Spinal cord (tissue), 10 donors: Measurements from ENCODE around the gene P2RX7. TPM values are rescaled to one million over a fixed set of nuclear protein-coding genes. Genes with fewer than 3 reads are reported as not detected.

ENCODE experiments used
- DNase-seq, 6 donors: peaks; one replicate each; pipeline versions ENCODE4 v3.0.0 to v3.0.0-alpha.2; 2013 to 2015; ENCODE audit warnings: low spot score in 6 of 6, low read depth in 4 of 6
- H3K27ac ChIP-seq: one replicate; pipeline ENCODE4 v1.5.1; 2013; ENCODE audit warnings: low read depth, low read length, control low read depth
- H3K27me3 ChIP-seq: one replicate; pipeline ENCODE4 v1.6.1; 2013; ENCODE audit warnings: low read length; ENCODE audit not compliant: control insufficient read depth, insufficient read depth
- H3K36me3 ChIP-seq: one replicate; pipeline ENCODE4 v1.6.1; 2013; ENCODE audit warnings: low read length; ENCODE audit not compliant: control insufficient read depth, insufficient read depth
- H3K4me1 ChIP-seq: one replicate; pipeline ENCODE4 v1.6.1; 2013; ENCODE audit warnings: low read length; ENCODE audit not compliant: control insufficient read depth, insufficient read depth
- H3K4me3 ChIP-seq: one replicate; pipeline ENCODE4 v1.5.1; 2013; ENCODE audit warnings: low read depth, low read length, control low read depth
- H3K9me3 ChIP-seq: one replicate; pipeline ENCODE4 v1.6.1; 2013; ENCODE audit warnings: low read length; ENCODE audit not compliant: control insufficient read depth, insufficient read depth
- WGBS: methylation state at CpG from one replicate; pipeline ENCODE4 v1.1.5; 2013; ENCODE audit warnings: missing lambda C conversion rate; ENCODE audit not compliant: insufficient coverage; 5-methylcytosine and 5-hydroxymethylcytosine counted together
- polyA plus RNA-seq, 2 donors: library from polyadenylated mRNA; unstranded; fragments of 120-200 nt; gene quantifications; one replicate each; pipeline ENCODE4 v1.2.1, GENCODE V29; 2013; ENCODE audit not compliant: insufficient read length in 2 of 2
- total RNA-seq, 2 donors: library from RNA; depleted of rRNA in 1 of 2; stranded (reverse); fragments of 120-200 nt in 1 of 2; fragments of >200 nt in 1 of 2; gene quantifications; one replicate each; pipeline versions ENCODE4 v1.2.3 to v1.2.4, GENCODE V29; 2013 to 2014
- donor health status: healthy.

The P2RX7 gene
- total and polyA plus RNA-seq, 4 donors, result 8.7 to 19.9 (median 17.4) TPM

- Histone ChIP-seq H3K9me3 (no peaks in the 10 kb centered on the region), H3K4me1 (peaks cover 4% of the 10 kb centered on the region)
- WGBS, result 88% methylated on average over 9 of the region's 10 CpGs
These were observed 42.8 kb upstream of the P2RX7 start for GRCh38 chr12:121089813-121090430.

DNA sequence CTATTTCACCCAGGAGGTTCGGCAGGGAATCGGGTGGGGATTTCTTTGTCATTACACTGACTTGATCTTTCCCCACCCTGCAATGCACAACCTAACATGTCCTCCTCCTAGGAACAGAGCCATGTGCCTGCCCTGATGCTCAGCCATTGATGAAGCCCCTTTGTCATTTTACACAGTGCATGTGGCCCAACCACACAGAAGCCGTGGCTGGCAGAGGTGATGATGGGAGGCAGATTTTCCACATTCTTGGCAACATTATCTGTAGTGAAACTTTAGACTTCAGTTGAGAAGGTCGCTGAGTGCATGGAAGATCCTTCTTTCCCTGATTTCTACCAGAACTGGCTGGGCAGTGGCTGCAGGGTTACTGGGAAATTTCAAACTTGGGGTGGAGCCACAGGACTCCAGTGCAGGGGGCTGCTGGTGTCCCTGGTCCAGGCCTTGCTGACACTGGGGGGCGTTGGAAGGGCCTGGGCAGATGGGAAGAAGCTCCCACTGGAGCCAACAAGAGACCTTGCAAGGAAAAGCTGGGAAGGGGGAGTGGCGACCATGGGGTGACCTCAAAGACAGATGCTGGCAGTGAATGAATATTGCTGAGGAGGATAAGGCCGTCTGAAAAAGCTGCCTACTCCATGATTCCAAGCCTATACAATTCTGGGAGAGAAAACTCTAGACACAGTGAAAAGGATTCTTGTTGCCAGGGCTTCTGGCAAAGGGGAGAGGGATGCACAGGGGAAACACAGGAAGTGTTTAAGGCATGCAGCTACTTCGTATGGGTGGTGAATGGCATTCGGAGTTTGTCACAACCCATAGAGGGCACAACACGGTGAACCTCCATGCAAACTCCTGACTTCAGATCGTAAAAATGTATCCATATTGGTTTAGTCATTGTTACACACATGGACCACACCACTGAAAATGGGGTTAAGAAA lies 41.8 kb upstream of the P2RX7 start:
- no peaks in the 10 kb centered on the region for H3K9me3 ChIP-seq
- H3K27ac ChIP-seq, result no peak overlapping the region
- peaks cover 8% of the 10 kb centered on the region for H3K4me1 ChIP-seq
- 61% methylated on average over 6 of the region's 11 CpGs for WGBS
- DNase-seq, result peak in 1 of 6 donors; percentile 22
- H3K27me3 ChIP-seq, result no peaks in the 10 kb centered on the region
- H3K36me3 ChIP-seq, result no peaks in the 10 kb centered on the region
- no peak overlapping the region for H3K4me3 ChIP-seq

More at GRCh38 chr12:121089813-121090430, 42.8 kb upstream of the P2RX7 start:
- Histone ChIP-seq H3K36me3 (no peaks in the 10 kb centered on the region), H3K27me3 (no peaks in the 10 kb centered on the region), H3K27ac (no peak overlapping the region), H3K4me3 (no peak overlapping the region)
- no peak for DNase-seq

DNA sequence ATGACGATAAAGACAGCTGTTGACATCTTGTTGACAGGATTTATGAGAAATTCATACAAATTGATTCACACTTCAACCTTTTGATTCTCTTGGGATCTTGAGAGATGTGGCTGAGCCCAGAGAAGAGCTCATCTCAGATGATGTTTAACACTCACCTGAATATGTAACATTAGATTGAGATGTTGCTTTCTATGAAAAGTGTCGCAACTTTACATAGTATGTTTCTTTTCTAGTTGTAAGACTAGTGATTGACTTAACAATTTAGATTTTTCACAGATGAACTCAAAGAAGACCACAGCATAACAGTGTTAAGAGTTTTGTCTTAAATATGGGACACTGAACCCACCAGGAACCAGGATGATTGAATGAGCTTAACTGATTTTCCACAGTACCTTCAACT lies 40.6 kb upstream of the P2RX7 start:
- Histone ChIP-seq H3K4me3 (no peak overlapping the region), H3K4me1 (peaks cover 12% of the 10 kb centered on the region), H3K27me3 (no peaks in the 10 kb centered on the region), H3K9me3 (no peaks in the 10 kb centered on the region), H3K36me3 (no peaks in the 10 kb centered on the region), H3K27ac (no peak overlapping the region)
- no peak for DNase-seq
- 100% methylated on average over 1 of the region's 2 CpGs for WGBS

DNA sequence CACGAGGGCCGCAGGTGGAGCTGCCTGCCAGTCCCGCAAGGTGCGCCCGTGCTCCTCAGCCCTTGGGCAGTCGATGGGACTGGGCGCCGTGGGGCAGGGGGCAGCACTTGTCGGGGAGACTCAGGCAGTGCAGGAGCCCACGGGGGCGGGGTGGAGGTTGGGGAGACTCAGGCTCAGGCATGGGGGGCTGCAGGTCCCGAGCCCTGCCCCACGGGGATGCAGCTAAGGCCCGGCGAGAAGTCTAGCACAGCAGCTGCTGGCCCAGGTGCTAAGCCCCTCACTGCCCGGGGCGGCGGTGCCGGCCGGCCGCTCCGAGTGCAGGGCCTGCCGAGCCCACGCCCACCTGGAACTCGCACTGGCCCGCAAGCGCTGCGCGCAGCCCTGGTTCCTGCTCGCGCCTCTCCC lies 39.2 kb upstream of the P2RX7 start:
- Histone ChIP-seq H3K27me3 (no peaks in the 10 kb centered on the region), H3K4me3 (no peak overlapping the region), H3K9me3 (no peaks in the 10 kb centered on the region), H3K36me3 (no peaks in the 10 kb centered on the region), H3K4me1 (peaks cover 12% of the 10 kb centered on the region), H3K27ac (no peak overlapping the region)
- WGBS, result 98% methylated on average over 29 of the region's 31 CpGs
- DNase-seq, result no peak

GRCh38 chr12:121095544-121096198 lies 37.0 kb upstream of the P2RX7 start:
- no peaks in the 10 kb centered on the region for H3K9me3 ChIP-seq
- H3K27ac ChIP-seq, result no peak overlapping the region
- peaks cover 11% of the 10 kb centered on the region for H3K4me1 ChIP-seq
- WGBS, result 10% methylated on average over 33 of the region's 33 CpGs
- H3K4me3 ChIP-seq, result peak overlapping the region; percentile 27
- no peaks in the 10 kb centered on the region for H3K27me3 ChIP-seq
- peak in 5 of 6 donors; percentile 31 to 90 (median 53) for DNase-seq
- H3K36me3 ChIP-seq, result no peaks in the 10 kb centered on the region

GRCh38 chr12:121096199-121096798 lies 36.4 kb upstream of the P2RX7 start:
- Histone ChIP-seq H3K27ac (no peak overlapping the region), H3K36me3 (no peaks in the 10 kb centered on the region), H3K4me1 (peaks cover 8% of the 10 kb centered on the region), H3K4me3 (peak overlapping the region; percentile 27), H3K9me3 (no peaks in the 10 kb centered on the region), H3K27me3 (no peaks in the 10 kb centered on the region)
- WGBS, result 48% methylated on average over 5 of the region's 11 CpGs
- no peak for DNase-seq

DNA sequence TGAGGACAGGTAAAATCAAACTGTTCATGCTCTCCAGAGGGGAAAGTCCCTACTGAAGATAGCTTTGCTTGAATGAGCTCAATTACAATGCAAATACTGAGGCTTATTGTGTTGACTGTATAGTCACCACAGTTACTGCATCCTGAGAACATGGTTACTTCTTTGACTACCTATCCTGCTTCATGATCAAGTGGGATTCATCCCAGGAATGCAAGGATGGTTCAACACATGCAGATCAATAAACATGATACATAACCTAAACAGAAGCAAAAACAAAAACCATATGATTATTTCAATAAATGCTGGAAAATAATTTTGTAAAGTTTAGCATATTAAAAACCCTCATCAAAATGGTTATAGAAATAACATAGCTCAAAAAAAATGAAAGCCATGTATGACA lies 32.9 kb upstream of the P2RX7 start:
- no peak for DNase-seq
- no peak overlapping the region for H3K4me3 ChIP-seq
- no peaks in the 10 kb centered on the region for H3K36me3 ChIP-seq
- H3K9me3 ChIP-seq, result no peaks in the 10 kb centered on the region
- no peaks in the 10 kb centered on the region for H3K27me3 ChIP-seq
- H3K27ac ChIP-seq, result no peak overlapping the region
- peaks cover 8% of the 10 kb centered on the region for H3K4me1 ChIP-seq

DNA sequence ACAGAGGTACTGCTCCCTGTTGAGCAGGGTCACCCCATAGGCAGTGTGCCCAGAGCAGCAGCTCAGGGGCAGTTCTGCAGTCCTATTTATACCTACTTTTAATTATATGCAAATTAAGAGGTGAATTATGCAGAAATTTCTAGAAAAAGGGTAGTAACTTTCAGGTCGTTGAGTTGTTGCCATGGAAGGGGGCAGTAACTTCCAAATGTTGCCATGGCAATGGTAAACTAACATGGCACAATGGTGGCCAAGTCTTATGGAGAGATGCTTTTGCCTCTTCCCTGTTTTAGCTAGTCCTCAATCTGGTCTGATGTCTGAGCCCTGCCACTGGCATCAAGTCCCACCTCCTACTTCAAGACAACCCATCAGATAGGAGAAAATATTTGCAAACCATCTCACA lies 30.4 kb upstream of the P2RX7 start:
- no peak for DNase-seq
- Histone ChIP-seq H3K36me3 (no peaks in the 10 kb centered on the region), H3K4me3 (no peak overlapping the region), H3K9me3 (no peaks in the 10 kb centered on the region), H3K27me3 (no peaks in the 10 kb centered on the region), H3K4me1 (no peaks in the 10 kb centered on the region), H3K27ac (no peak overlapping the region)
- 0% methylated on average over 1 of the region's 1 CpG for WGBS

DNA sequence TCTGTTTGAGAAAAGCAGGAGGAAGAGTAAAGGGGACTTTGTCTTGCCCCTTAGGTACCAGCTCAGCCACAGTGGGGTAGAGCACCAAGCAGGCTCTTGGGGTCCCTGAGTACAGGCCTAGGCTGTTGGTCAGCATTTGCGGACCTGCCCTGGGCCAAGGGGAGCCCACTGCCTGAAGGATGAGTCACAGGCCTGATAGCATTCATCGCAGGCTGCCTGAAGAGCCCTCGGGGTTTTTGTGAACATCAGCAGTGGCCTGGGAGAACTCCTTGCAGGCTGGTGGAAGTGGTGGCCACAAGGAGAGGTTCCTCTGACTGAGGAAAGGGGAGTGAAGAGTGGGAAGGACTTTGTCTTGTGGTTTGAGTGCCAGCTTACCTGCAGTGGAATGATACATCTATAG lies 25.0 kb upstream of the P2RX7 start:
- no peak overlapping the region for H3K4me3 ChIP-seq
- no peaks in the 10 kb centered on the region for H3K36me3 ChIP-seq
- H3K27me3 ChIP-seq, result no peaks in the 10 kb centered on the region
- WGBS, result 97% methylated on average over 3 of the region's 3 CpGs
- no peaks in the 10 kb centered on the region for H3K4me1 ChIP-seq
- H3K27ac ChIP-seq, result no peak overlapping the region
- no peaks in the 10 kb centered on the region for H3K9me3 ChIP-seq
- no peak for DNase-seq
